ENCODE measurements around the gene PRSS22.

Gene PRSS22

DNA sequence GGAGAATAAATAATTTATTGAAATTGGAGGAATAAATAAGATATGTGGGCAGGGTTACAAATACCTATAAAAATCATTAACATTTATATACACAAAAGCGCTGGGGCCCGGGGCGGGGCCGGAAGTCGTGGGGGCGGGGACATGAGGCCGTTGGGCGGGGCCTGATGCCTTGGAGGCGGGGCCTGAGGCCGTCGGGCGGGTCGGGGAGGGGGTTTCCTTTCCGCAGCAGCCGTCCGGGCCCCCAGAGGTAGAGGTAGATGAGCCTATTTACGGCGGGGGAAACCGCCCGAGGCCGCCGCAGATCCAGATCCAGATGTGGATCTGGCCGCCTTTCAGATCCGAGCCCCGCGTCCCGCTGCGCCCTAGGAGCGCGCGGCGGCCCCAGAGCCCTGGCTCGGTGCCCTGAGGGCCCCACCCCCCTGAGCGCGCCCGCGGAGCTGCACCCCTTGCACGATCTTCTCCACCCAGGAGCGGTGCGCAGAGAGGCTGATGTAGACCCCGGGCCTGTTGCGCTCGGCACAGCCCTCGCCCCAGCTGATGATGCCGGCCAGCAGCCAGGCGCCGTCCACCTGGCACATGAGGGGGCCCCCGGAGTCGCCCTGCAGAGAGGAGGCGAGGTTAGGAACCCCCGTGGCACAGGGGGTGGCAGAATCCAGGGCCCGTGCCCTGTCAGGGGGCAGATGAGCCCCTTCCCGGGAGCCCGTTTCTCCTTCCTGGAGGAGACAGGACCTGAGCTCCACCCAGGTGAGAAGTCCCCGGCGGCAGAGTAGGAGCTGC is 5.1 kb downstream of the PRSS22 start:
- in situ Hi-C loops (cut with HindIII; ENCODE audit: low sequenced_read_pairs), result no loop called here

DNA sequence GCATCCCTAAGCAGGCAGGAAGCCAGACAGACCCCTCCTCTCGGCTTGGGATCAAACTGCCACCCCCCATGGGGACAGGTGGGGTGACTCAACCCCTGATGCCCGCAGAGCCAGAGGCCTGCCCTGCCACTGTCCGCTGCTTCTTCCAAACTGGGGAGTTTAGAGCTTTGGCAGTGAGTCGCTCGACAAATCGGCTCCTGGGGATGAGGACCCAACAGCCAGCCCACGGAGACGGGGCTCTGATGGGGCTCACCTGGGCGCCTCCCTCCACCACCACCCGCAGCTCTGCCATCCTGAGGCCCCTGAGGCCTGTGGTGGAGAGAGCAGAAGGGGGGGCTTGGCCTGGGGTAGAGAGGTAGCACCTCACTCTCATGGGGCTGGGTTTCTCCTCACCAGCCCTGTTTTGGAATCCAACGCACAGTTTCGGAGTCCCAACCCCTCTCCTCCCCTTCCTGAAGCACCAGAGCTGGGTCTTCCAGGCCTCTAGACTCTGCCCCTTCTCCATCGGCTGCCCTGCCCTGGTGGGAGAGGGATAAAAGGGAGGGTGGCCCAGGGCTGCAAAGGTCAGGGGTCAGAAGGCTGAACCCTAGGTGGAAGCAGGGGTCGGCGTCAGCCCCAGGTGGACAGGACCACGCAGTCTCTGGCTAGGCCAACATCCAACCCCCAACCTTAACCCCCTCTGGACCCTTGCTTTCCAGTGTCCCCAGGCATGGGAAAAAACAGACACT is 5.8 kb downstream of the PRSS22 start:
- in situ Hi-C loops (cut with HindIII; ENCODE audit: low sequenced_read_pairs), result no loop called here

DNA sequence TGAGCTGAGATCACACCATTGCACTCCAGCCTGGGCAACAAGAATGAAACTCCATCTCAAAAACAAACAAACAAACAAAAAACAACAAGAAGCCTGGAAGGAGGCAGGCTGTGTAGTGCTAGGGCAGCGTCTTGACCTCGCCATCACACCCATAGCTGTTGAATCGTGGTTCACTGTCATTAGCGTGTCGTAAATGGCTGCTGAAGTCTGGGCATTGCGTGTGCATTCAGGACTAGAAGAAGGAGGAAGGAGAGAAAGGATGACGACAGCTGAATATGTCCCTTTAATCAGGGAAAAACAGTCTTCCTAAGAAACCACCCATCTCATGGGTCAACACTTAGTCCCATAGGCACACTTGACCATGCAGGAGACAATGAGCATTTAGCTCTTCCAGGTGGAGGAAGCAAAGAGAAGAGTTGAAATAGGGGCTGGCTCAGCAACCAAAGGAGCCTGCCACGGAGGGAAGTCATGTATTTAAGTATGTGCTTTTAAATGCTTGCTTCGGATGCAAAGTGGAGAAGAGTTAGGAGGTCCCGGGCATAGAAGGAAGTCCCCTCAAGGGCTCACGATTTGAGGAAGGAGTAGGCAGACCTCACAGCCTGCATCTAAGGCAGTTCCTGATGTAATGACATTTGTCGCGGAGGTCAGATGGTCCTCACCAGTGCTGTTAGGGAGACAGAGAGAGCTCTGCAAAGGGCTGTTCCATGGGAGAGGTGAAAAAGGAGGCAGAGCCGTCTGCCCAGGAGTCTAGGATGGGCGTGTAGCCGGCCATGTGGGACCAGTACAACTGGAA is 8.8 kb downstream of the PRSS22 start:
- in situ Hi-C loops (cut with HindIII; ENCODE audit: low sequenced_read_pairs), result no loop called here

DNA sequence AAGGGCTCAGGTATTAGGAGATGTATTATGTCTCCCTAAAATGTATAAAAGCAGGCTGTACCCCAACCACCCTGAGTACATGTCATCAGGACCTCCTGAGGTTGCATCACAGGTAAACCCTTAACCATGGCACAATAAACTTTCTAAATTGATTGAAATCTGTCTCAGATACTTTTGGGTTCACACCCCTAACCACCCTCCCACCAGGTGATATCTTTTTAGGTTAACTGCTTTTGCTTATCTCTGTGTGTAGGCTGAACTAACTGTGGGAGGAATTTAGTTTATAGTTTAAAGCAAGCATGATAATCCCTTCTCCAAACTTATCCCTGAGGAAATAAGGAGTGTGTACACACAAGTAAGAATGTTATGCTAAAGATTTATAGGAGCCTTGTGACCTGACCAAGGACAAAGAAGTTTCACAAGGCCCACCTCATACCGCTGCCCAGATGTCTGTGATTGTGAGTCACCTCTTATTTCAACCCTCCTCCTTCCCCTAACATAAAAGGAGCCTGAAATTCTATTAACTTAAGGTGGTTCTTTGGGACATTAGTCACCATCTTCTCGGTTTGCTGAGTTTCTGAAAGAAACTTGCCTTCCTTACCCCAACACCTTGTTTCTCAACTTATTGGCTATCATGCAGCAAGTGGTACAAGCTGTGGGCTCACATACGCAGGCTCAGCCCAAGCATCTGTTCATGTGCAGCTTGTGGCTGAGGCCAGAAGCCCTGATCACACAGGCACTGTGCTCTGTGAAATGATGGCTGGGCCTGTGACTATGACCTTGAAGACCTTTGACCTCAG is 11.3 kb downstream of the PRSS22 start:
- in situ Hi-C loops (cut with HindIII; ENCODE audit: low sequenced_read_pairs), result no loop called here

DNA sequence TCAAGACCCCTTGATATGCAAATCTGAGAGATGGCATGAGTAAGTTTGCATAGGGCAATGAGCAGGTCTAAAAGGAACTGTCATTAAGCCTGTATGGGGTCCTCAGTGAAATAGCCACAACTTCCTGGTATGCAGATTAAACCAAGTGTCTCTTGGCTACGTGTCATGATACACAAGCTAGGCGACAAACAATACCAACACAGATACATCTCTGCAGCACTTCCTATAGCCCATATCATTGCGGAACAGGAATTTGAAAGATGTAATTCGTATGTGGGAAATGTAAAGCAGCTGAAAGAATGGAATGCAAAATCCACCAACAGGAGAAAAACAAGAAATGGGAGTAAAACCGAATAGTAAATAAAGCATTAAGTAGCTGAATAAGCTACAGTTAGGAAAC is 12.9 kb downstream of the PRSS22 start:
- in situ Hi-C loops (cut with HindIII; ENCODE audit: low sequenced_read_pairs), result no loop called here

DNA sequence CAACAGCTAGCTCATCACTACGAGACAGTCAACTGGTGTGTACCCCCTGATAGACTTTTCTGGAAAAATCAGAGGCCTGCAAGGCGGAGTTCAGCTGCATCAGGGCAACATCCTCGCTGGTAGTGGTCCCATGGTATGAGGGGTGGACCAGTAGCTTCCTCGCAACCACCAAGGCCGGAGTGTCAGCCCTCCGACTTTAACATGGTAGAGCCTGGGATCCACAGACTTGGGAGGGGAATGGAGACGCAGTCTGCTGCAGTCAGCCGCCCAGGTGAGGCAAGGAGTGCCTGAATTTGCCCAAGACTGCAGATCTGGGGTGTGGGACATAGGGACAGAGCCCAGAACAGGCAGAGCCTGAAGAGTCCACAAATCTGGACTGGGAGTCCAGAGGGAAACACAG is 14.4 kb downstream of the PRSS22 start:
- in situ Hi-C loops (cut with HindIII; ENCODE audit: low sequenced_read_pairs), result no loop called here

DNA sequence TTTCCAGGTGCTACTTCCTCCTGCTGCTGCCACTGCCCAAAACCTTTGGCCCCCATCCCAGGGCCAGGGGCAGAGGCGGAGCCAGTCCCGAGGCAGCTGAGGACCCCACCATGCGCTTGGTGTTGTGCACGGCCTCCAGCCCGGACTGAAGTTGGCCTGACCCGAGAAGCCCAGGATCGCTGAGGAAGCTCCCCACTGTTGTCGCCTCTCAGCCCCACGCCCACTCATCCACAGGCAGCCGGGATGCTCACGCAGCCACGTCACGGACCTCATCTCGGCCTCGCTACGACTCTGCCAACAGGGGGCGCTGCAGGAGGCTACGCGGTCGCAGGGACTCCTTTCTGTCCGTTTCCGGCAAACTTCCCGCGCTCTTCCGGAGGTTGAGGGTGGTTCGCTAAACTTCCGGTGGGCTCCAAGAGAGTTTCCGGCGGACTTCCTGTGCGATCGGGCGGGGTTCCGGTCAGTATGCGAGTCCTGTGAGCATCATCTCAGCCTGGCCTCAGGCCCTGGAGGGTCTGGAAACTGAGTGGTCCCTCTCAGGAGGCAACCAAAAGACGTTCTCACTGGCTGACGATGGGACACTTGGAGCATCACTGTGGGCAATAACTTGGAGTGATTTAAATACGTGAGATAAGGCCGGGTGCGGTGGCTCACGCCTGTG is 15.5 kb downstream of the PRSS22 start:
- in situ Hi-C loops (cut with HindIII; ENCODE audit: low sequenced_read_pairs), result no loop called here

DNA sequence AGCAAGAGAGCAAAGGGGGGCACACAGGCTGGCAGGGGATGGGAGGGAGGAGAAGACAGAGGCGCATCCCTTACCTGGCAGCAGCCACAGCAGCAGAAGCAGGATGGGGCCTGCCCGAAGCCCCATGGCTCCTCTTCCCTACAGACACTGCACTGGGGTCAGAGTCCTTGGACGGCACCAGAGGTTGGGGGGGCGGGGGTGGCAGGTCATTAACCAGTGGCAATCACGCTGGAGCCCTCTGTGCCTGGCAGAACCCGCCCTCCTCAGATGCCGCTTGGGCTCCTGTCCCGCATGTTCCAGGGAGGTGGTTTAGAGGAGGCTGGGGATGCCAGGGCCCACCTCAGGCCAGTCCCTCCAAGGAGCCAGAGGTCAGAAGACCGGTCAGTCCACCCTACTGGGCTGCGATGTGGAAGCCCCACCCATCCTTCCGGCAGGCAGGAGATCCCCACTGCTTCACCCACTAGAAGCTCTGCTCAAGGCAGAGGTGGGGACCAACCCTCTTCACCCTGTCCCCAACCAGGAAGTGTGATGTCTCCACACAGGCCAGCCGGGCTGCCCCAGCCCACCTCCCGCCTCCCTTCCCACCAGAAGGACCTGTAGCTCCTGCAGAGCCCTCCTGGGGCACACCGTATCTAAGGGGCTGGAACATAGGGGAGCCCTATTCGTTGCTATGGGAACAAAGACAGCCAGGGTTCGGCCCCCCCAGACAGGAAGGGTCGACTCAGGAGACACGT is 16.2 kb downstream of the PRSS22 start:
- in situ Hi-C loops (cut with HindIII; ENCODE audit: low sequenced_read_pairs), result no loop called here

DNA sequence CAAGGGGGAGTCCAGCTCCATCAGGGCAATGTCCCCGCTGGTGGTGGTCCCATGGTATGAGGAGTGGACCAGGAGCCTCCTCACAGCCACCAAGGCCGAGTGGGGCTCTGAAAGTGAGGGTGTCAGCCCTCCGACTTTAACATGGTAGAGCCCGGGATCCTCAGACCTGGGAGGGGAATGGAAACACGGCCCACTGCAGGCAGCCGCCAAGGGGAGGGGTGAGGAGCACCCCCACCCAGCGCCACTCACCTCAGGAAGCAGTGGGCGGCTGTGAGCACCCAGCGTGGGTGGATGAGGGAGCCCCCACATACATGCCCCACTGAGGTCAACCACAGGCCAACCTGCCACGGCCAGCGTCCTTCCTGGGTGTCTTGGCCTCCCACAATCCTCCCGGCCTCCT is 17.1 kb downstream of the PRSS22 start:
- in situ Hi-C loops (cut with HindIII; ENCODE audit: low sequenced_read_pairs), result no loop called here

DNA sequence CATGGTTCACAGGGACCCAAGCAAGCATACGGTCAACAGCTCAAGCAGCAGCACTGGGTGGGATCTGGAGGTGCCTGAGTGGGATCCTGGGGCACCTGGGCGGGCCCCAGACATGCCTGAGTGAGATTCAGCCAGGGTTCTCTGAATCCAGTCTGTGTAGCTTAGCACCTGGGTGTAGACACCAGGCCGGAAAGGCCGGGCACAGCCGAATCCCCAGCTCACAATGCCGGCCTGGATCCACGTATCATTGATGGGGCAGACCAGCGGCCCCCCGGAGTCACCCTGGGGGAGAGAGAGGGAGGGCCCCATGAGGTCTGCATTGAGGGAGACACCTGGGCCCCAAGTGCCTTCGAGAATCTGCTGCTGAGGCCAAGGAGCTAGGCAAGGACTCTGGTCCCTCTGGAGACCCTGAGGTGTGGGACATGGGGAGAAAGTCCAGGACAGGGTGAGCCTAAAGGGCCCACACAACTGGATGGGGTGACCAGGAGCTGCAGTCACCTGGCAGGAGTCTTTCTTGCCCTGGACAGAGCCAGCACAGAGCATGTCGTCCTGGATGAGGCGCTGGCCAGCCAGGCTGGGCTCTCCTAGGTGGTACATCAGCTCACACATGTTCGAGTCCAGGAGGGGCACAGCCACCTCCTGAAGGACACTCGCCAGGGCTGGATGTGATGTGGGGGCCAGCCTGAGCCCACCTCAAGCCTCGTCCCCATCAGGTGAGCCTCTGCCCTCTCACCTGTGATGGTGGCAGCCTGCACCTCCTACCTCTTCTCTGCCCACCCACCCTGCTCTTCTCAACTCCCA is 18.1 kb downstream of the PRSS22 start:
- in situ Hi-C loops (cut with HindIII; ENCODE audit: low sequenced_read_pairs), result no loop called here

DNA sequence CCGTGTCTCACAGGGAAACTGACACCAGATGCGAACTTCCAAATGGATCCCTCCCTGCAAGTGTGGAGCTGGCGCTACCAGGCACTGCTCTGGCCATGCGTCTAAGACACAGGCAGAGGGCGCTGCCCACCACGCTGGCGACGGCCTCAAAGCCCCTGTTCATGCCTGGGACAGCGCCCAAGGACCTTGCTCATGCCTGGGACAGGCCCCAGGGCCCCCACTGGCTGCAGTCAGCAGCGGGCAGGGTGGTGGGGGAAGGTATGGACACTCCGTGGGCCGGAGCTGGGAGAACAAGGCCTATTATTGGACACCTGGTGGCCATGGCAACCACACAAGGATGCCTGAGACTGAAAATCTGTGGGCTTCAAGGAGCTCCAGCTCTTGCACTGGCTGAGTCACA is 19.0 kb downstream of the PRSS22 start:
- in situ Hi-C loops (cut with HindIII; ENCODE audit: low sequenced_read_pairs), result no loop called here

DNA sequence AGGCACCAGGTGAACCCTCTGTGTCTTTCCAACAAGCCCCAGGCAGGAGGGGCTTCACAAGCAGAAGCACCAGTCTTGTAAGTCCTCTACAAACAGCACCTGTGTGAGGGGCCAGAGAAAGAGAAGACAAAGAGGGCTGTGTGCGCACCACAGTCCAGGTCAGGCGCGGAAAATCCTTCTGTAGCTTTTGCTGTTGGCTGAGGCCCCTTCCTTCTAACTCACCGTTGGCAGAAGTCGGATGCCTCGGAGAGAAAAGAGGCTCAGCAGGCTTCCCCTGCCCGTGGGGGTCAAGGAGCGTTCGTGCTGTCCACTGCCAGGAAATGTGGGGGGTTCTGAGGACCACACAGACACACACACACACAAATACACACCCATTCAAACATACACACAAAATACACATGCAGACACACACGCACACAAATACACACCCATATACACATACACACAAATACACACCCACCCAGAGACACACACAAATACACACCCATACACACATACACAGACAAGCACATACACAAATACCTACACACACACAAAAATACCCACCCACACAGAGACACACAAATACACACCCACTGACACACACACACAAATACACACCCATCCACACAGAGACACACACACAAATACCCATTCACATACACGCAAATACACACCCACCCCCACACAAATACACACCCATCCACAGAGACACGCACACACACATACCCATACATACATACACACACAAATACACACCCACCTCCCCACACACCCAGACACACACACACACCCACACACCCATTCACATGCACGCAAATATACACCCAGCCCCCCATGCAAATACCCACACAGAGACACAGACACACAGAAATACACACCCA is 21.1 kb downstream of the PRSS22 start:
- in situ Hi-C loops (cut with HindIII; ENCODE audit: low sequenced_read_pairs), result no loop called here

DNA sequence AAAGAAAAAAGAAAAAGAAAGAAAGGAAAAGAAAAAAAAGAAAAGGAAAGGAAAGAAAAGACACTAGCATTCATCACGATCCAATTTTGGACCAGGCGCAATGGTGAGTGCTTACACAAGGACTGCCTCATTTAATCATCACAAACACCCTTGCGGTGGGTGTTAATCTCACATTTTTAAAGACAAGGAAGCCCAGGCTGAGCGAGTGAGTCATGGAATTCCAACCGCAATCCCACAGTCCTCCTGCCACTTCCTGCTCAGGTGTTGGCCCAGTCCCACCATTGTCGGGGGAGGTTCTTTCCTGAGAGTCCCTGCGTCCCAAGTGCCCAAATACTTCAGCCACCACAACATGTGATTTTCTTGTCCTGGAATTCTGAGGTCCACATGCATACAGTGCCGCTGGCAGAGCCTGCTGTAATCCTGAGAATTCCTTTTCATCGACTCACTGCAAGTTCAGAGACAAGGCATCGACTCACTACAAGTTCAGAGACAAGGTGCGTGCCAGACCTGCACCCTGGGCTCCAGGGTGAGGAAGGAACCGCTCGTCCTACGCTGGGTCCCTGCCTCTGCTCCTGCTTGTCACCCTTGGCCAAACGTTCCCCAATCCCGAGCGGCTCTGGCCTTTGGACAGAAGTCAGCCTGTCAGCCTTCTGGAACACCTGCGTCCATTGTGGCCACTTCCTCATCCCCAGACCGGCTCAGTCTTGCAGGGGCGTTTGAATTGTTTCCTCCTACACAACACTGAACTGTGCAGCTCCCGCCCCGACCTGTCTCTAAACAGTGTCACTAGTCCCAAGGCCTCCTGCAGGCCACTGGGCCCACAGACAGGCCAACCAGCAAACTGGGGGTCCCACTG is 22.1 kb downstream of the PRSS22 start:
- in situ Hi-C loops (cut with HindIII; ENCODE audit: low sequenced_read_pairs), result no loop called here

DNA sequence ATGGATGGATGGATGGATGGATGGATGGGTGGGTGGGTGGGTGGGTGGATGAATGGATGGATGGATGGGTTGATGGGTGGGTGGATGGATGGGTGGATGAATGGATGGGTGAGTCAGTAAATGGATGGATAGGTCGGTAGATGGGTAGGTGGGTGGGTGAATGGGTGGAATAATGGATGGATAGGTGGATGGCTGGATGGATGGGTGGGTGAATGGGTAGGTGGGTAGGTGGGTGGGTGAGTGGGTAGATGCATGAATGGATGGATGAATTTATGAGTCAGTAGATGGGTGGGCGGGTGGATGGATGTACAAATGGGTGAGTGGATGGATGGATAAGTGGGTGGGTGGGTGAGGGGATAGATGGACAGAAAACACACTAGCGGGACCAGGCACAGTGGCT is 23.0 kb downstream of the PRSS22 start:
- in situ Hi-C loops (cut with HindIII; ENCODE audit: low sequenced_read_pairs), result no loop called here

DNA sequence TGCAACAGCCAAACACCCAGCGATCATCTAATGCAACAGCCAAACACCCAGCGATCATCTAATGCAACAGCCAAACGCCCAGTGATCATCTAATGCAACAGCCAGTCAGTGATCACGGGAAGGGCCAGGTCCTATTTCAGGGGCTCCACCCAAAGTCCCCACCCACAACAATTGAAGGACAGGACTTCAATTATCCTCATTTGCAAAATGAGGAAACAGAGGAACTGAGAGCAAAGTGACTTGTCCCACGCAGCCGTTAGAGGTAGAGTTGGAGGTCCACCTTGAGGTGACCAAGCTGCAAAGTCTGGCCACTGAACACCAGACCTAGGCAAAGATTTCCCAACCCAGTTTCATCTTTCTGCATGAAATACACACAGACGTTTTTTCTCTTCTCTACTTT is 24.2 kb downstream of the PRSS22 start:
- in situ Hi-C loops (cut with HindIII; ENCODE audit: low sequenced_read_pairs), result no loop called here

DNA sequence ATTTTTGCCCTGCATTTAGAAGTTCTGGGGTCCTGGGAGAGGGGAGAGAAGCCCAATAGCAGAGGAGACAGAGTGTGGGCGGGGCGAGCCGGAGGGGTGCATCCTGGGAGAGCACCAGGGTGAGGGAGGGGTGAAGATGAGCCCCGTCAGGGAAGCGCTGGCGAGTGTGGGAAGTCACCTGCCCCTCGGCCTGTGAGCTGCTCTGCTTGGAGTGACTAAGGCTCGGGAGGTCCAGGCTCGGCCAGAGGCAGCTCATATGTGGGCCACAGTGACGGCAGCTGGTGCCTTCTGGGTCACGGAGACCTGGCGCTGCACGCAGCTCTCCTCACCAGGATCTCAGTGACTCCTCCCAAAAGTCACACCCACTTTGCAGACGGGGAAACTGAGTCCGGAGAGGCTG is 26.8 kb downstream of the PRSS22 start:
- in situ Hi-C loops (cut with HindIII; ENCODE audit: low sequenced_read_pairs), result no loop called here

DNA sequence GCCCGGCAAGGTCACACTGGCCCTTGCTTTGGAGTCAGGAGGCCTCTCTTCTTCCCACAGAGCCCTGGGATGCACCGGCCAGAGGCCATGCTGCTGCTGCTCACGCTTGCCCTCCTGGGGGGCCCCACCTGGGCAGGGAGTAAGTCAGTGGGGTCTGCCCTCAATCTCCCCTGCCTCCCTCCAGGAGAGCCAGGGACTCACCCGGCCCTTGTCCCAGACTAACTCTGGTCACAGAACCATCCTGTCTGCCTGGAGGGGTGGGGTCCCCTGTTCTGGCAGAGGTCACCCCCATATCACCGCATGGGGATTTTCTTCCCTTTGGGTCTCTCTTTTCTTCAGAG is 27.6 kb downstream of the PRSS22 start:
- in situ Hi-C loops (cut with HindIII; ENCODE audit: low sequenced_read_pairs), result no loop called here
